GM18861 (cell line): Measurements from ENCODE around the gene IGF1R.

Source experiments
- ATAC-seq: cut with Tn5 transposase; IDR thresholded peaks from one replicate; pipeline ENCODE4 v1.9.1; 2021; ENCODE audit not compliant: unreplicated experiment

The IGF1R gene

DNA sequence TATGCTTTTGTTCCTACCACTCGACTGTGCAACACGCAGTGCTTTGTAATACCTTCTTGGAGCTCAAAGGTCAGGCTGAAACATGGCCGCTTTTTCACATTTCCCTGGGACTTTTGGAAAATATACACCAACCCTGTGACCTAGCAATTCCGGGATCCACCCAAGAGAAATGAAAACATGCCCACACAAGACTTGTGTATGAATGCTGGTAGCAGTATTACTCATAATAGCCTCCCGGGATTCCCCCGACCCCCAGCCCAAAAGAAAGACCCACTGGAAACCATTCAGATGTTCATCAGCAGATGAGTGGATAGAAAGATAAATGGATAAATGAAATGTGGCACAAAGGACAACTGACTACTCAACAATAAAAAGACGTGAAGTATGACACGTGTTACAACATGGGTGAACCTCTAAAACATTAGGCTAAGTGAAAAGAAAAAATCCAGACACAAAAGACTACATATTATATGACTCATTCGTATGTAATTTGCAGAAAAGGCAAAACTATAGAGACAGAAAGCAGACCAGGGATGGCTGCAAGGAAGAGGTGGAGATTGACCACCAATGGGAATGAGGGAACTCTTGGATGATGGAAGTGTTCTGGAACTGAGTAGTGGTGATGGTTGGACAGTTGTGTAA is 255.2 kb downstream of the IGF1R start:
- ATAC-seq, result no peak

DNA sequence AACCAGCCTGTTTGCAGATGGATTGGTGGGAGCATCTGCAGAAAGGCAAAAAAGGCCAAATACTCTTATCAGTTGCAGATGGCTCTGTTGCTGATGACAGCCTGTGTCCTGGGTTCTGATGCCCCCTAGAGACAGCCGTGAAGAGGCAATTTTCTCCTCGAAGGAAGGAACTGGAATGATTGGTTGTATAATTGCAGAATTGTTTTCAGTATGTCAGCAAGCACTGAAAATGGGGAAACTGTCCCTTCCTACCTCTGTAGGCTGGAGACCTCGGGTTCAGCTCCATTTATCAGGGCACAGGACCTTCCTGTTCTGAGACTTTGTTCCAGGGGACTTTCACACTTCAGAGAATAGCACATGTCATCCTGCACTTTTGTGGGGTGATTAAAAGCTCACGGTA is 256.2 kb downstream of the IGF1R start:
- no peak for ATAC-seq

DNA sequence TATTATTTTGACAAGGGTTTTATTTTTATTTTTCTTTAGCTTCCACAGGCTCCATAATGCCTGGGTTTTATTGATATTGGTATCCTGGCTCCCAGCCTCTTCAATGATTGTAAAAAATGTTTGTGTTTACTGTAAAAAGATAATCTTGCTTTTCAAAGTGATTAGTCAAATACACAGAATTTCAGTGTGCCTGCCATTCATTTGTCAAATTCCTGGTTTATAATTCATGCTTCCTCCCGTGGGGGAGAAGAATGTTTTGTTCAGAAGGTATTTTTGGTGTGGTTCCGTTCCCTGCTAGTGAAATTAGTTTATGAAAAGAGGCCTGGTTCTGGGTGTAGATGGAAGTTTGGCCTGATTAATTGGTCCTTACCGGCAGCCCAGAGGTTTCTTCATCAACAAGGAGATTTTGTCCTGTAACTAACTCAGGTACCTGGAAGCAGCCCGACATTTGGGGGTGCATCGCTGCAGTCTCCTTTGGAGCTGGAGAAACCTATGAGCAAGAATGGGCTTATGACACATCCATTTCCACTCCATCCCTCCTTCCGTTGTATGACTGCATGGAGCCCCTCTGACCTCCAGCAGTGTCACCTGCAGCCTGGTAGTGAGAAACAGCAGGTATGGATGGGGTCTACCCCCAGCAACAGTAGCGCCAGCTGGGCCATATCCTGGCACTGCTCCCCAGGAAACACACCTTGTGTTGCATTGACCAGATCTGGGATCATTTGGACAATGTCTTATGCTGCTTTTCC is 257.8 kb downstream of the IGF1R start:
- ATAC-seq, result no peak

DNA sequence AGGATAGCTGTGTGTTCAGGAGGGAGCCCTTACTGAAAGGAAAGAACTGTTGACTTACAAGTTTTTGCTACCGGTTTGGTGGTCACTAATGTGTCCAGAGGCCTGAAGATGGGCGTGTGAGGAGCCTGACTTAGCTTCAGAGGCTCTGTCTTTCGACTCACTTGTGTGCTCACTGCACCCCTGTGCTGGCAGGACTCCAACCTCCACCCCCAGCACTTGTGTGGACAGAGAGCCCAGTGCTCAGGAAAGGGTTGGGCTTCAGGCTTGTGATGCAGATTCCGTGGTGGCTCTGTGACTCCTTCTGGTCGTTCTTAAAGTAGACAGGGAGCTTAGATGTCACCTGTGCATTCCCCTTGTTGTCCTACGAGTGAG is 258.4 kb downstream of the IGF1R start:
- no peak for ATAC-seq

DNA sequence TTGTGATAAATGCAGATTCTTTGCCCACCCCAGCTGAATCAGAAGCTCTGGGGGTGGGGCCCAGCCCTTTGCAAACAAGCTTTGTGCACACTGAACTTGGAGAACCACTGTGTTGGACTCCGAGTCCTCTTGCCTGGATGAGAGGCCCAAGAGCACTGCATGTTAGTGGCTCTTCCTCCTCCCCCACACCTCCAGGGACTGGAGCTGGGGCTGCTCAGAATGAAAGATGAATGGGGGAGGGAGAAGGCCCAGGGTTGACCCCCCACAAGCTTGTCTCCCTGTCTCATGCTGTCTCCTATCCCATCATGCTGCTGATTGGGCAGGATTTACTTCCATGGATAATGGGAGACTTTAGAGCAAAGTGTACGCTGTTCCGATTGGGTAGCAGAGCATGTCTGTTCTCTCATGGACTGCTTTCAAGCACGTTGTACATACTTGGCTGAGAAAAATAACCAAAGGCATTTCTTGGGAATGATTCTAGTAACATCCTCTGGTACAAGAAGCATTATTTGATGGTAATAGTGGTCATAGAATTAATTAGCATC is 259.7 kb downstream of the IGF1R start:
- ATAC-seq, result no peak

DNA sequence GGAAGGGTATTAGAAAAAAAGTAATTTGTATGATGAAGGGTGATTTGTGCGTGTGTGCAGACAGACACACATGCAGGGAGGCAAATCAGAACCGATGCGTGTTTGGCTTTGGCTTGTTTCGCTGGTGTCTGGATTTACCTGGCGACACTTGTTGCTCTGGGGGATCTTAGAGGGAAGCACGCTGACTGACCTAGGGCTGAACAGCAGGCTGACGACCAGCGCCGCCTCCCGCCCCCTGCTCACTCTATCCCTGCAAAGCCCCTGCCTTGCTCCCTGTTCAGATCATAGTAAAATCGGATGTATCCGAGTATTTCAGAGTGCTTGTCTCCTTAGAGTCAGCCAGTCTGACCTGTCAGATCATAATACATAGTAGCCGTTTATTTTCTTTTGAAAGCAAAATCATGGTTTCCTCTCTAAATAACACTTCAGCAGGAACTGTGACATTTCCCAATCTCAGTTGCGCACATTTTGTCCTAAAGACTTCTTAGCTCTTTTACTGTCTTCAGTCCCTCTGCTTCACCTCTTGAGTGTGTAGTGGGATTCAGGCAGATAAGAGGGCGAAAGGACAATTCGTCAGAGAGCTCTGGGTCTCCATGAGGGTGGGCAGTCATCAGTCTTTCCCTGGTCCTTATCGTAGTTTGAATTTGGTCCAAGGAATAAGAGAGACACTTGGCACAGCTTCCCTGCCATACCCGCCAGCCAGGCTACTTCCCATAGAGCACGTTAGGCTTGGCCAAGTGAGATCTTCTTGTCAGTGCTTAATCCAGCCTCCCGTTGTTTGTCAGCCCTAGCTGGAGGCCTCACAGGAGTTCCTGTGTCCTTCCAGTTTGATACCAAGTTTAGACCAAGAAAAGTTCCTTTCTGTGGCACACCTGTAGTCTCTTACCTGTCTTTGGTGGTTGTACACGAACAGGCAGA is 261.9 kb downstream of the IGF1R start:
- ATAC-seq, result no peak

DNA sequence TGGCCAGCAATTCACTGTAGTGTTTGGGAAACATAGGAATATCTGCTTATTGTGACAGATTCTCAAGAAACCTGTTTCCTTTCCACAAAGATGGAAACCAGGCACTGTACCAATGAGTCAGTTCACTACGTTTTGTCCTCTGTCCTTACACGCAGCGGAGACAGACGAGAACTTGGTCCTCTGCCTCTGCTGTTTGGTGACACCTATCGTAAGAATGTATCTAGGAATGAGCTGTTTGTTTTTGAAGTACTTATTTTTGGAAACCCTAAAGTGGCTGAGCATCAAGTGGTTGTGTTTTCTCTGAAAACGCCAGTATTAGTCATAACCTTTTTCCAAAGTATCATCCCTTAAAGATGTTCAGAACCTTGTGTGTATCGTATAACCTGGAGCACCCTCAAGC is 266.3 kb downstream of the IGF1R start:
- no peak for ATAC-seq

DNA sequence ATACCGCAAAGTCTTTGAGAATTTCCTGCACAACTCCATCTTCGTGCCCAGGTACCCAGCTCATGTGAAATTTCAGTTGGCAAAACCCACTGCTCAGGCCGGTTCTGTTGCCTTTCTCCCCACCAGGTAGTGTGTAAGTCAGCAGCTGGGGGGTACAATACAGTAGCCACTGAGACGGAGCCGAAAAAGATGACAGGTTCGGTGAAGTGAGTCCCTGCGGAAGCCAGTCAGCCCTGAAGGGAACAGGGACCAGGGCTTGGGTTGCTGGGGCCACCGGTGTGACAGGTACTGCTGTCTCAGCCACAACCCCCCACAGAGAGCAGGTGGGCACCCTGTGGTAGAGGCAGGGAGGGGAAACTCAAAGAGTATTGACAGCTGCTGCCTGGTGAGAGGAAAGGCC is 268.5 kb downstream of the IGF1R start:
- ATAC-seq, result no peak

DNA sequence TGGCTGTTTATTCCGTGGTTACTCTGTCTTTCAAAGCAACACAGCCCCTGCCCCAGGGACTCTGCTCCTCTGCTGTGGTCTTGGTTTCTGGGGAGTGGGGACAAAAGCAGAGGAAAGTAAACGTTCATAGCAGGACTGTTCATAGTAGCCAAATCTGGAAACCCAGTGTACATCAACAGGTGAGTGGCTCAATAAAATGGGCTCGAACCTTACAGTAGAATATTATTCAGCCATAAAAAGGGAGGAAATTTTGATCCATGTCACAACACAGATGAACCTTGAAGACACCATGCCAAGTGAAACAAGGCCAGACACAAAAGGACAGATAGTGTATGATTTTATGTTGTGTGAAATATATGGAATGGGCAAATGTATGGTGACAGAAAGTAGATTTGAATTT is 269.1 kb downstream of the IGF1R start:
- ATAC-seq, result no peak

DNA sequence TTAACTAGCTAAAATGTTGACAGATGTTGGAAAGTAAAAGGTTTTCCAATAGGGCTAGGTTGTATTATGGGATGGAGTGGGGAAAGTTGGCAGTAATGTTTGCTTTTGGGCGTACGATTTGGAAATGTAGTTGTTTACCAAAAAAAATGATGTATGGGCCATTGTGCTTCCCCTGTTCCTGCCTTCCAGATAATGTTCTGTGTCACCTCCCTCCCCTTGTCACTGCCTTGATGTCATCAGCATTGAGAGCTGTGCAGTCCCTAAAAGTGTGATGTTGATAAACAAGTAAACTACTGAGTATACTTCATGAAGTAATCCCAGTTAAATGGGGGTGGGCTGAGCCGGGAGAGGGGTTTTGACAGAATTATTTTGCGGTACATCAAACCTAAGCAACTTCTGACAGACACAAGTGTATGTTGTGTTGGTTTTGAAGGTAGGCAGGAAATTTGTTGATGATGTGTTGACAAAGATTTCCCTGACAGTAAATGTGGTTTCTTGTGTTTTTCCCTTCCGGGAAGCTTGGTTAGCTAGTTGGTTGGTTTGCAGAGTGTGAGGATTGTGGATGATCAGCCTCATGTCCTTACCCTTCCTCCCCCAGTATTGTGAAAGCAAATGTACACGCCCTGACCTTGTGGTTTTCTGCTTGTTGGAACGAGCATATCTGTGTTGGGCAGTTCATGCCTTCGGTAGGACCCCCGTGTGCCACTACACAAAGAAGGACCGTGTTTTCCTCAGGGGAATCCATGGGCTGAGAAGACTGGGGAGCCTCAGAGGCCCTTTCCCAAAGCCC is 271.9 kb downstream of the IGF1R start:
- no peak for ATAC-seq

DNA sequence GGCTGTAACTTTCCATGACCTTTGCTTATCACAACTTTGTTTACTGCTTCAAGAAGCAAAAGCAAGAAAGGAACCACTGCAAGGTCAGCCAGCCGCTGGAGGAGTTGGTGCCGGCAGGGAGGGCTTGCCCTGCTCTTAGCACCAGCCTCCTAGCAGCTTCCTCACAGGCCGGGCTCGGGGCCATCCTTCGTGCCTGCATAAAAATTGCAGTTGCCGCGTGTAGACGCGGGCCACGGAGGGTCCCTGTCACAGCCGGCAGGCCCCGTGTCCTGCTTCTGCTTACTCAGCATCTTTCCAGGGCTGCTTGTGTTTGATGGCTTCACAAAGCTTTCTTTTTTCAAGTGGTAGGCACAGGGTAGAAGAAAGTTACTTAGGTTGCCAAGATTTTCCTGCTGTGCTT is 274.8 kb downstream of the IGF1R start:
- ATAC-seq, result no peak

DNA sequence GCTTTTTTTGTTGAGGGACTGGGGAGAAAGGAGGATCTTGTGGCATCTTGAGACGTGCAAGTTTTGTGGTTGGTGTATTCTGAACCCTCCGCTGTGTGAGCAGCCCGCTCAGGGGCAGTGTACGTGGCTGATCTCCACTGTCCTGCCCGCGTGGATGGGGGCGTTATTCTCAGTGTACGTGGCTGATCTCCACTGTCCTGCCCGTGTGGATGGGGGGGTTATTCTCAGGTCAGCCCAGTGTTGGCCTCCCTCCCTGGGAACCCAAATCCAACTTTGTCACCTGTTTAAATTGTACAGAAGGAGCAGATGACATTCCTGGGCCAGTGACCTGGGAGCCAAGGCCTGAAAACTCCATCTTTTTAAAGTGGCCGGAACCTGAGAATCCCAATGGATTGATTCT is 275.2 kb downstream of the IGF1R start:
- ATAC-seq, result no peak

DNA sequence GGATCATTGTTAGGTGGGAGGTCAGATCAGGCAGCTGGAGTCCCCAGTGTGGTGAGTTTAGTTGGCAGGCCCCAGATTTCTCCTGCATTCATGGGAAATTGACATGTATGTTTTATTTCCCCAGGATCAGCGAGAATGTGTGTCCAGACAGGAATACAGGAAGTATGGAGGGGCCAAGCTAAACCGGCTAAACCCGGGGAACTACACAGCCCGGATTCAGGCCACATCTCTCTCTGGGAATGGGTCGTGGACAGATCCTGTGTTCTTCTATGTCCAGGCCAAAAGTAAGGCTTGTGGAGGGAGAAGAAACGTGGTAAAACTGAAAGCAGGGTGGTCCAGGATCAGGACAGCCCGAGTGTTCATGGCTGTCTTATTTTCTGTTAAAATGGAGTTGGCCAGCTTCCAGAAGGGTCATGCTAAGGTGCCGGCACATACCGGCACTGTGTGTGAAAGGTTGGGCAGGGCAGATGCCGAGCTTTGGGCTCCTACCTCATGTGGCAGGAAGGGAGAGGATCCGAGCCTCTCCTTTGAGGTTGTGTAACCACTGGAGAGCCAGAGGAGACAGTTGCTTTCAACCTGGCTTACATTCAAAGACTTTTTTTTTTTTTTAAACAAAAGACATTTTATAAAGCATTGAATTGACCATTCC is 276.2 kb downstream of the IGF1R start:
- ATAC-seq, result no peak

DNA sequence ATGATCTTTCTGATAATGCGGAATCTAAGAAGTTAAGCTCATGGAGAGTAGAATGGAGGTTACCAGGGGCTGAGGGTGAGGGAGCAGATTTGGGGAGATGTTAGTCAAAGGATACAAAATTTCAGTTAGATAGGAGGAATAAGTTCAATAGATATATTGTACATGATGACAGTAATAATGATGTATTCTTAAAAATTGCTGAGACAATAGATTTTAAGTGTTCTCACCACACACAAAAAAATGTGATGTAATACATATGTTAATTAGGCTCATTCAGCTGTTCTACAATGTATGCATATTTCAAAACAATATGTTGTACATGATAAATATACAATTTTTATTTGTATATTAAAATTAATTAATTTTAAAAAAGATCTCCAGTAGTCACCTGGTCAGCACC is 277.9 kb downstream of the IGF1R start:
- ATAC-seq, result no peak

DNA sequence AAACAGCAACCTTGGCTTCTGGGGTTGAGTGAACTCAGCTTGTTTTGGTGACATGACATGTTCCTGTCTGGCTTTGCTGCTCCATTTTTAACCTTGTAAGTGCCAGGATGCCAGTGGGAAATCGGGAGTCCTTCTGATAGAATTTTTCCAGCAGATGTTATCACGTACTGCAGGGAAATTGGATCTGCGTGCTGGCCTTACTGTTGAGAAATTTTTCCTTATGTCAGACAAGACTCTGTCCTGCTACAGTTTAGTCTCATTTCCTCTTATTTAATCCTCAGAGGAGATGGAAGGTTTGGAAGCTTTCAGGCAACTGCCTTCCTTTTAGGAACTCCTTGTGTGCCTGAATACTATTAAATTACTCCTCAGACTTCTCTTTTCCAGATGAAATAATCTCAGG is 278.7 kb downstream of the IGF1R start:
- no peak for ATAC-seq

DNA sequence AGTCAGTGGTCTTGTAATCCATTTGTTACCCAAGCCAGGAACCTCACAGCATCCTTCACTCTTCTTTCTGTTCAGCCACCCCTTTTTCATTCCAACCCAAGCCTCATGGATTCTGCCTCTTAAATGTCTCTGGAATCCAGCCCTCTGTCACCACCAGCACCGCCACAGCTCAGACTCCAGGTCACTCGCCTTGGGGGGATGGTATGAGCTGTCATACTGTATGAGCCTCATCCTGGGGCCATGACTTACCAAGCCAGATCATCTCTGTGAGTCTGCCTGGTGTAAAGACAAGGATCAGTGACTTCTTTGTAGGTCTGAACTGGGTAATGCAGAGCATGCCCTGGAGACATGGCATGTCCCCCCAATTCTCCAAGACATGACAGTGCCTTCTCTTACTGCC is 279.7 kb downstream of the IGF1R start:
- ATAC-seq, result no peak

DNA sequence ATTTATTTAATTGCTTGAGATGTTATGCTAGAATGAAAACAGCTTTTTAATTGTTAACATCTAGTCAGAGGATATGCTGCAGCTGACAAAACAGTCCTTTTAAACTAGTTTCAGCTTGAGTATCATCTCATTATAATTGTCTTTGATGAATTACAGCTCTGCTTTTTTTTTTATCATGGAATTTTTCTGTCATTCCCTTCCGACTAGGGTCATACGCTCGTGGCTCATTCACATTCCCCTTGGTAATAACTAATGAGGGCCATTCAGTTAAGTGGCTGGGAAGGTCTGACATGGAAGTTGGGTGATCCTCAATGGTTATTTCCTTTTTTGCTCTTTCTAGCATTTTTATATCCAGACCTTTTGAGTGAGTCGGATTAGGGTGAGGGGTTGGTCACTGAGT is 282.2 kb downstream of the IGF1R start:
- ATAC-seq, result no peak

DNA sequence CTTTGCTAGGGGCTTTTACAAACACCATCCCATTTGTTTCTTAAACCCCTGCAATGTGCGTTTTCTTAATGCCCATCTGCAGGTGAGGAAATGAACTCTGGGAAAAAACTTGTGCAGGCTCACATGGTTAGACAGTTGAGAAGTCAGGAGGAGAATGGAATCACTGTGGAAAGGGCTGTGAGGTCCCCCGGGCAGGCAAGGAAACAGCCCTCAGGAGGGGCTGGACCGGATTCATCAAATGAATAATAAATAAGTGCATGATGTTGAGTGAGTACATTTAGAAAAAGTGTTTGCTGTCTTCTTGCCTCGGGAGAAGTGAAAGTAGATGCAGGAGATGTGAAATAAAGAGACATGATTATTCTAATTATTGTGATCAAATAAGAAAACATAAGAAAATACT is 282.7 kb downstream of the IGF1R start:
- ATAC-seq, result no peak

DNA sequence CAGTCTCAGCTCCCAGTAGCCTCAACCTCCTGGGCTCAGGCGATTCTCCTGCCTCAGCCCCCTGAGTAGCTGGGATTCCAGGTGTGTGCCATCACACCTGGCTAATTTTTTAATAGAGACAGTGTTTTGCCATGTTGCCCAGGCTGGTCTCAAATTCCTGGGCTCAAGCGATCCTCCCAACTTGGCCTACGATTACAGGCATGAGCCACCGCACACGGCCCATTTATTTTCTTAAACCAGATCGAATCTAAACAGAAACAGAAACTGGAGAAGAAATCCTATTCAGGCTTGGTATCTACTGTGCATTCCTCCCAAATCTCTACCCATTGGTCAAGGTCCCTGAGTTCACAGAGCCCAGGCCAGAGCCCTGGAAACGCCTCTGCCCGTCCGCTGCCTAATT is 285.1 kb downstream of the IGF1R start:
- no peak for ATAC-seq

DNA sequence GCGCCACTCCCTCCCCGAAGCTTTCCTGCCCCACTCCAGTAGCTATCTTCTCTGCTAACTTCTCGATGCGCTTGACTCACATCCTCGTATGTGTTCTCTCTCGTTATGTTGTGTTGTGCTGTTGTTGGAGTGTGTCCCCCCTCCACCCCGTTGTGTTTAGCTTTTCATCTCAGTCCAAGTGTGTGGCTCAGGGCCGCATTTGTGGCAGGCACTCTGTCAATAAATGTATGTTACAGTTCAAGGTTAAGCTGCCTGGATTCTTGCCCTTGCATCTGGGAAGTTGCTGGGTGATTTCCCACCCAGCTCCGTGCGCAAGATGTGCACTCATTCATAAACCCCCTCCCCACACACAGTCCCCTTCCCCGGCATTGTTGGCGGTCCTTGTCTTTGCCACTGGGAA is 287.4 kb downstream of the IGF1R start:
- no peak for ATAC-seq
